Prostate gland (tissue), 2 donors: ENCODE measurements around the gene APOBEC4. TPM values are rescaled to one million over a fixed set of nuclear protein-coding genes. Genes with fewer than 3 reads are reported as not detected.
A peak's percentile ranks its signal among the peaks of the same experiment; 100 is the strongest.

Source experiments
- DNase-seq: peaks from one replicate; pipeline ENCODE4 v3.0.0-alpha.2; 2019; ENCODE audit warnings: low spot score
- H3K27ac ChIP-seq, 2 donors: fragments of 200-600 bp; sonication (generic); 2 replicates each; pipeline ENCODE4 v1.5.1; 2017 to 2019
- H3K27me3 ChIP-seq: fragments of 200-600 bp; sonication (generic); replicated peaks from 2 replicates; pipeline ENCODE4 v1.5.1; 2019; ENCODE audit not compliant: insufficient read depth
- H3K36me3 ChIP-seq, 2 donors: fragments of 200-600 bp; sonication (generic); 1 replicate in 1 of 2; 2 replicates in 1 of 2; pipeline versions ENCODE4 v1.5.1 to v1.8.1; 2017 to 2019
- H3K4me1 ChIP-seq: fragments of 200-600 bp; sonication (generic); replicated peaks from 2 replicates; pipeline ENCODE4 v1.5.1; 2019
- H3K4me3 ChIP-seq, 2 donors: fragments of 200-600 bp; sonication (generic); 2 replicates each; pipeline ENCODE4 v1.5.1; 2017 to 2019
- H3K9me3 ChIP-seq: fragments of 200-600 bp; sonication (generic); 2 replicates; pipeline ENCODE4 v1.5.1; 2017
- CTCF ChIP-seq, 4 experiments: fragments of 200-600 bp in 2 of 4; fragments of 450-650 bp in 2 of 4; sonication (generic) in 2 of 4; IDR thresholded peaks; 1 replicate in 3 of 4; 2 replicates in 1 of 4; pipeline ENCODE4 v1.5.1; 2016 to 2019; ENCODE audit warnings: antibody characterized with exemption in 4 of 4, mild to moderate bottlenecking in 2 of 4, moderate library complexity in 2 of 4
- POLR2A ChIP-seq: fragments of 450-650 bp; IDR thresholded peaks from one replicate; pipeline ENCODE4 v1.6.1; 2016; ENCODE audit warnings: antibody characterized with exemption, mild to moderate bottlenecking
- POLR2AphosphoS5 ChIP-seq: sonication (generic); formaldehyde crosslinking; IDR thresholded peaks from one replicate; pipeline ENCODE4 v1.6.1; 2017; ENCODE audit warnings: antibody characterized with exemption
- WGBS: methylation state at CpG from one replicate; pipeline ENCODE4 v1.1.5; 2018; 5-methylcytosine and 5-hydroxymethylcytosine counted together
- intact Hi-C: fragments of 100-400 bp; cut with DNase I; formaldehyde crosslinking; loops from one replicate; pipeline ENCODE4 v1.14.2; 2022
- total RNA-seq, 2 donors: library from RNA; depleted of rRNA; stranded (reverse); fragments of >200 nt; gene quantifications; one replicate each; pipeline ENCODE4 v1.1.0, GENCODE V29; 2016

APOBEC4 gene
- total RNA-seq, 2 donors from 2014 or later: 0.34 TPM; not detected in 1

- H3K4me3 ChIP-seq: peak overlapping the region; percentile 83 to 93
- H3K4me1 ChIP-seq: no peaks in the 10 kb centered on the region
- H3K27ac ChIP-seq: peak overlapping the region; percentile 87 to 90
- no peaks in the 10 kb centered on the region for H3K27me3 ChIP-seq
- H3K36me3 ChIP-seq: no peaks in the 10 kb centered on the region
- WGBS: 0% methylated on average over 1 of the region's 1 CpG
- no peaks in the 10 kb centered on the region for H3K9me3 ChIP-seq
- no peak for DNase-seq
- TF ChIP-seq POLR2A (no peak), POLR2AphosphoS5 (peak; percentile 70), CTCF (IDR thresholded peaks at IDR 0.05) (peak in 3 of 4 experiments; percentile 29 to 53 (median 43))
- intact Hi-C loops: loop anchor here (10.0 kb wide), 1 partner anchor 401 kb away; the partner anchor contains the start of gene COLGALT2
These were observed 19.3 kb downstream of the APOBEC4 start for GRCh38 chr1:183633676-183634343.

- no peaks in the 10 kb centered on the region for H3K4me1 ChIP-seq
- H3K4me3 ChIP-seq: peak overlapping the region in 1 of 2 donors; percentile 93
- WGBS: 50% methylated on average over 1 of the region's 1 CpG
- peak overlapping the region; percentile 87 to 90 for H3K27ac ChIP-seq
- TF ChIP-seq POLR2A (no peak), POLR2AphosphoS5 (no peak), CTCF (IDR thresholded peaks at IDR 0.05) (no peak)
- intact Hi-C loops: loop anchor here (10.0 kb wide), 1 partner anchor 402 kb away; the partner anchor contains the start of gene COLGALT2
- no peaks in the 10 kb centered on the region for H3K36me3 ChIP-seq
- no peaks in the 10 kb centered on the region for H3K27me3 ChIP-seq
- DNase-seq: no peak
- no peaks in the 10 kb centered on the region for H3K9me3 ChIP-seq
These were observed 20.2 kb downstream of the APOBEC4 start for GRCh38 chr1:183632964-183633363.

- Histone ChIP-seq H3K27ac (no peak overlapping the region), H3K4me1 (no peaks in the 10 kb centered on the region), H3K4me3 (no peak overlapping the region), H3K36me3 (no peaks in the 10 kb centered on the region), H3K9me3 (no peaks in the 10 kb centered on the region), H3K27me3 (no peaks in the 10 kb centered on the region)
- no peak for TF ChIP-seq POLR2A
- no peak for TF ChIP-seq CTCF (IDR thresholded peaks at IDR 0.05)
- TF ChIP-seq POLR2AphosphoS5: no peak
- WGBS: 51% methylated on average over 2 of the region's 2 CpGs
- no peak for DNase-seq
- intact Hi-C loops: loop anchor here (10.0 kb wide), 1 partner anchor 403 kb away; the partner anchor contains the start of gene COLGALT2
These were observed 21.0 kb downstream of the APOBEC4 start for GRCh38 chr1:183632114-183632513.

GRCh38 chr1:183630748-183631147 is 22.4 kb downstream of the APOBEC4 start:
- TF ChIP-seq POLR2AphosphoS5 (no peak), CTCF (IDR thresholded peaks at IDR 0.05) (no peak), POLR2A (no peak)
- Histone ChIP-seq H3K4me1 (peaks cover 1% of the 10 kb centered on the region), H3K27ac (no peak overlapping the region), H3K4me3 (no peak overlapping the region), H3K36me3 (no peaks in the 10 kb centered on the region), H3K27me3 (no peaks in the 10 kb centered on the region), H3K9me3 (no peaks in the 10 kb centered on the region)
- intact Hi-C loops: loop anchor here (10.0 kb wide), 1 partner anchor 404 kb away; the partner anchor contains the start of gene COLGALT2
- WGBS: 26% methylated on average over 2 of the region's 2 CpGs
- no peak for DNase-seq

- Histone ChIP-seq H3K27me3 (no peaks in the 10 kb centered on the region), H3K4me3 (no peak overlapping the region), H3K9me3 (no peaks in the 10 kb centered on the region), H3K36me3 (no peaks in the 10 kb centered on the region), H3K4me1 (peaks cover 5% of the 10 kb centered on the region), H3K27ac (no peak overlapping the region)
- TF ChIP-seq POLR2AphosphoS5: no peak
- TF ChIP-seq POLR2A: no peak
- TF ChIP-seq CTCF (IDR thresholded peaks at IDR 0.05): no peak
- no peak for DNase-seq
- intact Hi-C loops: loop anchor here (10.0 kb wide), 1 partner anchor 664 kb away; no protein-coding TSS in a partner anchor
These were observed 24.6 kb downstream of the APOBEC4 start for GRCh38 chr1:183628537-183628936.
